Measurements from ENCODE around the gene EBF3. TPM values are rescaled to one million over a fixed set of nuclear protein-coding genes. Genes with fewer than 3 reads are reported as not detected.

The EBF3 gene
- total RNA-seq, 1 donor from 2014 or later = 33.4 TPM

- Histone ChIP-seq H3K4me3 (ENCODE audit: low read length in 3 of 3) (peak overlapping the region in 2 of 3 donors; percentile 45 to 59), H3K4me1 (ENCODE audit: control insufficient read depth in 3 of 3, insufficient read depth in 3 of 3, low read length in 3 of 3) (peaks cover 13 to 15% (median 13%) of the 10 kb centered on the region in 3 donors), H3K9ac (ENCODE audit: low read depth in 1 of 3, low read length in 3 of 3) (peak overlapping the region in 2 of 3 donors; percentile 25 to 50), H3K36me3 (ENCODE audit: control insufficient read depth in 3 of 3, insufficient read depth in 3 of 3, low read length in 3 of 3) (no peaks in the 10 kb centered on the region), H3K27ac (ENCODE audit: low read depth, low read length) (no peak overlapping the region), H3K9me3 (ENCODE audit: control insufficient read depth in 3 of 3, low read length in 3 of 3) (no peaks in the 10 kb centered on the region), H3K27me3 (ENCODE audit: control insufficient read depth in 3 of 3, insufficient read depth in 3 of 3, low read length in 3 of 3) (peaks cover 17 to 52% (median 27%) of the 10 kb centered on the region in 3 donors)
Observed at GRCh38 chr10:129972145-129972965, 8.3 kb upstream of the EBF3 start.

DNA sequence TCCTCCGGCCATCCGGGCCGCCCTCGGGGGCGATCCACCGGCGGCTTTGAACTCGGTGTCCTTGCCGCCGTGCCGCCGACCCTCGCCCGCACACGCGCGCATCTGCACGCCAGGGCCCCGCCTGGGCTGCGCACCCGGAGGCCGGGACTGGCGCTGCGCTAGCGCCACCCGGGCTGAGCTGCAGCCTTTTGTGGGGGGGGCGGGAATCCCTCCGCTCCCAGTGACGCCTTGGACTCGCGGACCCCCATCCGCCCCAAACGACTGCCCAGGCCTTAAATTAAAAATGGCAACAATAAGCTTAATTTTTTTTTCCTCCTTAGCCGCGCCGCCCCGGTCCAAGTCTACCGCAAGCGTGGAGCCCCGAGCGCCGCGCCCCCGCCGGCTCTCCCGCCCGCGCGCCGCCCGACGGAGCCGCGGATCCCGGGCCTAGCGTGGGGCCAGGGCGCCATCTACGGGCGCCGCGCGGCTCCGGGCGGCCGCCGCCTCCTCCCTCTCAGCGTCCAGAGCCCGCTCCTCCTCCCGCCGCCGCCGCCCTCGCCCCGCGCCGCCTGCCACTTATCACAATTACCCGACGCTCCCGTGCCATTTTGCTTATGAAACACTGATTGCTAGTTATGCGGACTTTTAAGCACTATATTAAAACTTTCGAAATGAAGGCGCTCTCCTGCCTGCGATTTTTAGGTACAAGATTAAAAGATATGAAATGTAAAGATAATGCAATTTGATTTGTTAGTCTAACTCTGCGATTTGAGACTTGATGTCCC, 7.5 kb upstream of the EBF3 start:
- H3K9ac ChIP-seq (ENCODE audit: low read depth in 1 of 3, low read length in 3 of 3) = no peak overlapping the region
- H3K4me3 ChIP-seq (ENCODE audit: low read length in 3 of 3) = peak overlapping the region; percentile 40 to 59 (median 45)
- H3K4me1 ChIP-seq (ENCODE audit: control insufficient read depth in 3 of 3, insufficient read depth in 3 of 3, low read length in 3 of 3) = peaks cover 13 to 15% (median 13%) of the 10 kb centered on the region in 3 donors
- H3K27ac ChIP-seq (ENCODE audit: low read depth, low read length) = no peak overlapping the region
- peaks cover 17 to 60% (median 27%) of the 10 kb centered on the region in 3 donors for H3K27me3 ChIP-seq (ENCODE audit: control insufficient read depth in 3 of 3, insufficient read depth in 3 of 3, low read length in 3 of 3)
- H3K36me3 ChIP-seq (ENCODE audit: control insufficient read depth in 3 of 3, insufficient read depth in 3 of 3, low read length in 3 of 3) = no peaks in the 10 kb centered on the region
- no peaks in the 10 kb centered on the region for H3K9me3 ChIP-seq (ENCODE audit: control insufficient read depth in 3 of 3, low read length in 3 of 3)

GRCh38 chr10:129970465-129971364, 6.6 kb upstream of the EBF3 start:
- H3K4me1 ChIP-seq (ENCODE audit: control insufficient read depth in 3 of 3, insufficient read depth in 3 of 3, low read length in 3 of 3) = peaks cover 13 to 16% (median 15%) of the 10 kb centered on the region in 3 donors

GRCh38 chr10:129969911-129970464, 5.9 kb upstream of the EBF3 start:
- Histone ChIP-seq H3K9ac (ENCODE audit: low read depth in 1 of 3, low read length in 3 of 3) (no peak overlapping the region), H3K4me3 (ENCODE audit: low read length in 3 of 3) (peak overlapping the region in 2 of 3 donors; percentile 47 to 56), H3K4me1 (ENCODE audit: control insufficient read depth in 3 of 3, insufficient read depth in 3 of 3, low read length in 3 of 3) (peaks cover 13 to 16% (median 15%) of the 10 kb centered on the region in 3 donors), H3K27me3 (ENCODE audit: control insufficient read depth in 3 of 3, insufficient read depth in 3 of 3, low read length in 3 of 3) (peaks cover 17 to 72% (median 42%) of the 10 kb centered on the region in 3 donors), H3K27ac (ENCODE audit: low read depth, low read length) (no peak overlapping the region), H3K36me3 (ENCODE audit: control insufficient read depth in 3 of 3, insufficient read depth in 3 of 3, low read length in 3 of 3) (no peaks in the 10 kb centered on the region), H3K9me3 (ENCODE audit: control insufficient read depth in 3 of 3, low read length in 3 of 3) (no peaks in the 10 kb centered on the region)

More at GRCh38 chr10:129970465-129971364, 6.6 kb upstream of the EBF3 start:
- Histone ChIP-seq H3K36me3 (ENCODE audit: control insufficient read depth in 3 of 3, insufficient read depth in 3 of 3, low read length in 3 of 3) (no peaks in the 10 kb centered on the region), H3K9ac (ENCODE audit: low read depth in 1 of 3, low read length in 3 of 3) (peak overlapping the region in 1 of 3 donors; percentile 16), H3K27me3 (ENCODE audit: control insufficient read depth in 3 of 3, insufficient read depth in 3 of 3, low read length in 3 of 3) (peaks cover 17 to 68% (median 36%) of the 10 kb centered on the region in 3 donors), H3K9me3 (ENCODE audit: control insufficient read depth in 3 of 3, low read length in 3 of 3) (no peaks in the 10 kb centered on the region), H3K4me3 (ENCODE audit: low read length in 3 of 3) (peak overlapping the region; percentile 47 to 65 (median 61)), H3K27ac (ENCODE audit: low read depth, low read length) (no peak overlapping the region)

GRCh38 chr10:129969184-129969910, 5.3 kb upstream of the EBF3 start:
- no peaks in the 10 kb centered on the region for H3K9me3 ChIP-seq (ENCODE audit: control insufficient read depth in 3 of 3, low read length in 3 of 3)
- peaks cover 13 to 17% (median 16%) of the 10 kb centered on the region in 3 donors for H3K4me1 ChIP-seq (ENCODE audit: control insufficient read depth in 3 of 3, insufficient read depth in 3 of 3, low read length in 3 of 3)
- H3K27ac ChIP-seq (ENCODE audit: low read depth, low read length) = no peak overlapping the region
- H3K4me3 ChIP-seq (ENCODE audit: low read length in 3 of 3) = peak overlapping the region; percentile 19 to 56 (median 54)
- peaks cover 17 to 73% (median 48%) of the 10 kb centered on the region in 3 donors for H3K27me3 ChIP-seq (ENCODE audit: control insufficient read depth in 3 of 3, insufficient read depth in 3 of 3, low read length in 3 of 3)
- H3K9ac ChIP-seq (ENCODE audit: low read depth in 1 of 3, low read length in 3 of 3) = peak overlapping the region in 2 of 3 donors; percentile 6 to 25
- no peaks in the 10 kb centered on the region for H3K36me3 ChIP-seq (ENCODE audit: control insufficient read depth in 3 of 3, insufficient read depth in 3 of 3, low read length in 3 of 3)

GRCh38 chr10:129968853-129969183, 4.7 kb upstream of the EBF3 start:
- Histone ChIP-seq H3K9me3 (ENCODE audit: control insufficient read depth in 3 of 3, low read length in 3 of 3) (no peaks in the 10 kb centered on the region), H3K4me1 (ENCODE audit: control insufficient read depth in 3 of 3, insufficient read depth in 3 of 3, low read length in 3 of 3) (peaks cover 13 to 17% (median 16%) of the 10 kb centered on the region in 3 donors), H3K27ac (ENCODE audit: low read depth, low read length) (no peak overlapping the region), H3K27me3 (ENCODE audit: control insufficient read depth in 3 of 3, insufficient read depth in 3 of 3, low read length in 3 of 3) (peaks cover 17 to 73% (median 48%) of the 10 kb centered on the region in 3 donors), H3K4me3 (ENCODE audit: low read length in 3 of 3) (no peak overlapping the region), H3K9ac (ENCODE audit: low read depth in 1 of 3, low read length in 3 of 3) (peak overlapping the region in 1 of 3 donors; percentile 6), H3K36me3 (ENCODE audit: control insufficient read depth in 3 of 3, insufficient read depth in 3 of 3, low read length in 3 of 3) (no peaks in the 10 kb centered on the region)

GRCh38 chr10:129968020-129968852, 4.2 kb upstream of the EBF3 start:
- H3K9me3 ChIP-seq (ENCODE audit: control insufficient read depth in 3 of 3, low read length in 3 of 3) = no peaks in the 10 kb centered on the region
- peaks cover 16 to 71% (median 48%) of the 10 kb centered on the region in 3 donors for H3K27me3 ChIP-seq (ENCODE audit: control insufficient read depth in 3 of 3, insufficient read depth in 3 of 3, low read length in 3 of 3)
- H3K27ac ChIP-seq (ENCODE audit: low read depth, low read length) = no peak overlapping the region
- peaks cover 14 to 17% (median 16%) of the 10 kb centered on the region in 3 donors for H3K4me1 ChIP-seq (ENCODE audit: control insufficient read depth in 3 of 3, insufficient read depth in 3 of 3, low read length in 3 of 3)
- H3K4me3 ChIP-seq (ENCODE audit: low read length in 3 of 3) = no peak overlapping the region
- H3K36me3 ChIP-seq (ENCODE audit: control insufficient read depth in 3 of 3, insufficient read depth in 3 of 3, low read length in 3 of 3) = no peaks in the 10 kb centered on the region
- H3K9ac ChIP-seq (ENCODE audit: low read depth in 1 of 3, low read length in 3 of 3) = no peak overlapping the region

DNA sequence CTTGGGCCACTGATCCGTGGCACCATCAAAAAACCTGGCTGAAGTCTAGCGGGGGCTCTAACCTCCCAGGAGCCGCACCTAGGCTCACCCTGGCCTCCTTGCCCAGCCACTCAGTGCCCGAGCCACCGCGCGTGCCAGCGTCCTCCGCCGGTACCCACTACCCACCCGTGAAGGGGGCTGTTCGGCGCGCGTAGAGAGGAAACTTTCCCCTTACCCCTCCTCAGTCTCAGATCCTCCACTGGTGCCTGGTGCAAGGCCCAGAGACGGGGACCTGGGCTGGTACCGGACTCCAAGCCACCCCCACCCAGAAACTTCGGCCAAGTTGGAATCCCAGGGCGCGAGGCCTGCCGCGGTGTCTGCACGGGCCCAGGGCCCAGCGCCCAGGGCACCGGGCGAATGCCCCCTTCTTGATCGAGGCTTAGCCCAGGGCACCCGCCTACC, 3.5 kb upstream of the EBF3 start:
- no peaks in the 10 kb centered on the region for H3K9me3 ChIP-seq (ENCODE audit: control insufficient read depth in 3 of 3, low read length in 3 of 3)
- no peaks in the 10 kb centered on the region for H3K36me3 ChIP-seq (ENCODE audit: control insufficient read depth in 3 of 3, insufficient read depth in 3 of 3, low read length in 3 of 3)
- no peak overlapping the region for H3K9ac ChIP-seq (ENCODE audit: low read depth in 1 of 3, low read length in 3 of 3)
- peak overlapping the region in 1 of 3 donors; percentile 27 for H3K4me3 ChIP-seq (ENCODE audit: low read length in 3 of 3)
- H3K27ac ChIP-seq (ENCODE audit: low read depth, low read length) = no peak overlapping the region
- peaks cover 15 to 72% (median 54%) of the 10 kb centered on the region in 3 donors for H3K27me3 ChIP-seq (ENCODE audit: control insufficient read depth in 3 of 3, insufficient read depth in 3 of 3, low read length in 3 of 3)
- H3K4me1 ChIP-seq (ENCODE audit: control insufficient read depth in 3 of 3, insufficient read depth in 3 of 3, low read length in 3 of 3) = peaks cover 19 to 21% (median 20%) of the 10 kb centered on the region in 3 donors
